ENCODE results near the gene SEC61B.
A peak's percentile ranks its signal among the peaks of the same experiment; 100 is the strongest.
"Not testable (repeated sequence)": the region's sequence is repeated elsewhere in the genome, so short reads cannot be mapped to it uniquely, and the experiment has no call there.

SEC61B gene

GRCh38 chr9:99192786-99193465 lies 29.2 kb upstream of the SEC61B start:
- no peak for DNase-seq

DNA sequence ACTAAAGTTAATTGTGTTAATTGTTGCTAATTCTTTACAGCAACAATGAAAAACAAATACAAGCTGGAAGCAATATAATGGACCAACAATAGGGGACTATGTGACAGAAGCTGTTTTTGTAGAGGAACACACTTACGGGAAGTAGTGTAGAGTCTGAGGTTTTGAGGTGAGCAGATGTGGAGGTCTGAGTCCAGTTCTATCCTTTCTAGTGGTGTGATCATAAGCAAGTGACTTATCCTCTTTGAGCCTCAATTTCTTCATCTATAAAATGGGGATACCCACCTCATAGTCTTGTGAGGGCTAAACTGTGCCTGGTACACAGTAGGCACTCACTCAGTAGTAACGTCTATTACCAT lies 28.6 kb upstream of the SEC61B start:
- DNase-seq, result no peak

DNA sequence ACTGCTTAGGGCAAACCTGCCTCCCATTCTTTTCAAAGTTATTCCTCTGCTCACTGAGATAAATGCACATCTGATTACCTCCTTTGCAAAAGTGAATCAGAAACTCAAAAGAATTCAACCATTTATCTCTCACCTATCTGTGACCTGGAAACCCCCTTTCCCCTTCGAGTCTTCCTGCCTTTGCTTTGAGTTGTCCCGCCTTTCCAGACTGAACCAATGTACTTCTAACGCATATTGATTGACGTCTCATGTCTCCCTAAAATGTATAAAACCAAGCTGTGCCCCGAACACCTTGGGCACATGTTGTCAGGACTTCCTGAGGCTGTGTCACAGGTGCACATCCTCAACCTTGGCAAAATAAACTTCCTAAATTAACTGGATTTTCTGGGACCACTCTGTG lies 25.6 kb upstream of the SEC61B start:
- DNase-seq, result not testable (repeated sequence)

- no peak for DNase-seq
Measured at GRCh38 chr9:99197124-99197630, 24.9 kb upstream of the SEC61B start.

DNA sequence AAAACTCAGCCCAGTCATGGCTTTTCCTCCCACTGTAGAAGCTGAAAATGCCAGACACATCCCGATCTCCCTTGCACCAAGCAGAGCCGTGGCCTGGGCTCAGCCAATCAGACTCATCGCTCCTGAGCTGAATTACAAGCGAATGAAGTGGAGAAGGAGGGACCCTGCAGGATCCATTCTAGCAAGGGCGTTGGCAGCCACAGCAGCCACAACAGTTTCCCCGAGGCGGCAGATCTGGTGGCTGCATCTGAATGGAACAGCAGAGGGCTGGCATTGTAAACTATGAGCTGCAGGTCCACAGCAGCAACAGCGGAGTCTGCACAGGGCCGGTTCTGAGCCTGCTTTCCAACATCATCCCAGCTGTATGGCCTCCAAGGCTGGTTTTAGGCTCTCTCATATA lies 24.1 kb upstream of the SEC61B start:
- DNase-seq, result peak; percentile 11

- DNase-seq, result no peak
Measured at GRCh38 chr9:99199938-99200539, 22.0 kb upstream of the SEC61B start.

DNA sequence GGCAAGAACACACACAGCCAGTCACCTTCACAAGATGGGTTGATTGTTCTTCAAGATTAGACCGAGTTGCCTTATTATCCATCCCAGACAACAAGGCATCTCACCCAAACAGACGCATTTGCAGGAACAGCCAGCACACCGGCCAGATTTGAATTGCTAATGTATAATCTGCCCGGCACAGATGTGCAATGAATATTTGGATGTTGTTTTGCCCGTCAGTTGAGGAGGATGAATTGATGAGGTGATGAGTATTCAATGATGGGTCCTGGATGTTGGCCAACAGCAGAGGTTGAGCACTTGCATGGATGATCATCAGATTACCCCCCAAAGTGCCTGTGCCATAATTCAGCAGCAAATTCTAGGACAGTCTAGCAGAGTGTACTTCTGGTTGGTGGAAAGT lies 20.5 kb upstream of the SEC61B start:
- DNase-seq, result no peak

- DNase-seq, result no peak
Measured at GRCh38 chr9:99210572-99210971, 11.5 kb upstream of the SEC61B start.

- DNase-seq, result no peak
Measured at GRCh38 chr9:99211746-99212145, 10.3 kb upstream of the SEC61B start.

- no peak for DNase-seq
Measured at GRCh38 chr9:99213197-99213596, 8.9 kb upstream of the SEC61B start.

GRCh38 chr9:99216073-99216472 lies 6.0 kb upstream of the SEC61B start:
- no peak for DNase-seq

DNA sequence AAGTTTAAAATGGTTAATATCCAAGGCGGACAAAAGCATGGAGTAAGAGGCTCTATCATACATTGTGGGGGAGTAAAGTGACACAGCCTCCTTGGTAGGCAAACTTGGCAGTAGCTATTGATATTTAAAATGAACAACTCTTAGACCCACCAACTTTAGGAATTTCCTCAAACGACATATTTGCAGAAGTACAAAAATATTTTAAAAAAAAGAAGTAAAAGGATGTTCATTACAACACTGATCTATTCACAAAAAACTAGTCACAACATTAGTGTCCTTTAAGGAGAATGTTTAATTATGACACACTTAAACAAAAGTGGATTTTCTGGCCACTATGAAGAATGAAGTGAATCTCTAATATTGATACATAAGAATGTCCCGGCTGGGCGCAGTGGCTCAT lies 2.1 kb upstream of the SEC61B start:
- DNase-seq, result no peak

- no peak for DNase-seq
Measured at GRCh38 chr9:99221266-99221620, 839 bp upstream of the SEC61B start.

- DNase-seq, result peak; percentile 59
Measured at GRCh38 chr9:99222416-99223270, 561 bp downstream of the SEC61B start.

DNA sequence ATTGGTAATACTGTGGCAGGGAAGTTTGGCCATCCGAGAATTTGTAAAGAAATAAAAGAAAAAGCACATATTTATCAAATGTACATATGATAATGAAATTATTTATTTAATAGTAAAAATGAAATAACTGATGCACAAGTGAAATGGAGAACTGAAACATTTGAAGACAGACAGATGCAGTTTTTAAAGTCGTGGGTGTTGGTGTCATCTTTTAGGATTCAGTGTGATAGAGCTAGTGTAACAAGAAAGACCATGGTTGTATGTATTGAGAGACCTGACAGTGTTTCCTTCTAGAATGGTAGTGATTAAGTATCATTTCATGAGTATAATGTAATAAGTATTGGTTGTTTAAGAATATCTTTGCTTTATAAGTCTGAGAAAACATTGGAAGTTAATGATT lies 2.4 kb downstream of the SEC61B start:
- no peak for DNase-seq

DNA sequence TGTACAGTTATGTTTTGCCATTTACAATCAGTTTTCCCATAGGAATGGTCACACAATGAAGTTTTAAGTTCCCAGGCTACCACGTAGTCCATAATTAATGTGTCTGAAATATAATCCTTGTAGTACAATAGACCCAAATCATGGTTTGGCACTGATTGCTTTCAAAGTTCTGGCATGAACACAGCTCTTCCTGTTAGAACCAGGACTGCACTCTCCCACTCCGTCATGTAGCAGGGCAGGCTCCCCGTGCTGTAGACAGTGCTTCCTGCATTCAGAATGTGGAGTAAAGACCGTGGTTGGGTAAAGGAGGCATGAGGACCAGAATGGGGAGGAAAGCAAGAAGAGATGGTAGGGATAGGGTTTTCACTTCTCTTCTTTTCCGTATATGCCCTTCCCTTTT lies 4.0 kb downstream of the SEC61B start:
- DNase-seq, result no peak

- no peak for DNase-seq
Measured at GRCh38 chr9:99230206-99230605, 8.1 kb downstream of the SEC61B start.

- no peak for DNase-seq
Measured at GRCh38 chr9:99231711-99232110, 9.6 kb downstream of the SEC61B start.

DNA sequence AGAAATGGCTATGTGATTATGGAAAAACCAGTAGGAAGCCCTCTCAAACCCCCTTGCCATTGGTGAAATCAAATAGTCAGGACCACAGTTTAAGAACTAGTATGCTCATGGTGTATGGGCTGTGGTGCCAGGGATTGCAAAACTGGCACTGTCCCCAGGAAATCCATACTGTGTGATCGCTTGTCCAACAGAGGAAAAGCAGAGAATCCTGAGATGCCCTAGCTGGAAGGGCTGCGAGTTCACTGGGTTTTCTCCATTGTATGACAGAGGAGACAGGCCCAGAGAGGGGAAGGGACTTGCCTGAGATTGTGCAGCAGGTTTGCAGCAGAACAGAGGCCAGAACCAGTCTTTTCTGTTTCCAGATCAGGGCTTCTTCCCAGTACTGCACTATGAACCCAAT lies 12.5 kb downstream of the SEC61B start:
- no peak for DNase-seq

GRCh38 chr9:99235069-99235468 lies 13.0 kb downstream of the SEC61B start:
- no peak for DNase-seq

DNA sequence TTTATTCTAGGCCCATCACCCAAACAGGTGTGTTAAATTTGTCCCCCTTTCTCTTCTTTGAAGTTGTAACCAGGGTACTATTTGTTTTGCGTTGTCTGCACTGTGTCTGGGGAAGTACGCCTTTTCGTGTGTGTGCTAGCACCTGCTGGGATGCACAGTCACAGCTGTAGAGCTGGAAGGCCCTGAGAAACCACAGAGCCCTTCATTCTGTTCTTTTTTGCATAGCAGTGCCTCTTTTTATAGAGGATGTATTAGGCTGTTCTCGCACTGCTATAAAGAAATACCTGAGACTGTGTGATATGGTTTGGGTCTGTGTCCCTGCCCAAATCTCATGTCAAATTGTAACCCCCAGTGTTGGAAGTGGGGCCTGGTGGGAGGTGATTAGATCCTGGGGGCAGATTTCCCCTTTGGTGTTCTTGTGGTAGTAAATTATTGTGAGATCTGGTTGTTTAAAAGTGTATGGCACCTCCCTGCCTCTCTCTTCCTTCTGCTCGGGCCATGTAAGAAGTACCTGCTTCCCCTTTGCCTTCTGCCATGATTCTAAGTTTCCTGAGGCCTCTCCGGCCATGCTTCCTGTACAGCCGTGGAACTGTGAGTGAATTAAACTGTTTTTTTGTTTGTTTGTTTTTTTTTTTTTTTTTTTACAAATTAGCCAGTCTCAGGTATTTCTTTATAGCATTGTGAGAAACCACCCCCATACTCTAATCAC lies 14.0 kb downstream of the SEC61B start:
- DNase-seq, result no peak

- DNase-seq, result no peak
Measured at GRCh38 chr9:99237356-99237755, 15.3 kb downstream of the SEC61B start.

DNA sequence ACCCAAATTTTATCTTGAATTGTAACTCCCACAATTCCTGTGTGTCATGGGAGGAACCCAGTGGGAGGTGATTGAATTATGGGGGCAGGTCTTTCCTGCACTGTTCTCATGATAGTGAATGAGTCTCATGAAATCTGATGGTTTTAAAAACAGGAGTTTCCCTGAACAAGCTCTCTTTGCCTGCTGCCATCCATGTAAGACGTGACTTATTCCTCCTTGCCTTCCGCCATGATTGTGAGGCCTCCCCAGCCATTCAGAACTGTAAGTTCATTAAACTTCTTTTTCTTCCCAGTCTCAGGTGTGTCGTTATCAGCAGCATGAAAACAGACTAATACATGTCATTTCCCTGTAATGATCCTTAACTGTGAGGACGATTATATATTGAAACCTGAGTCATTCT lies 15.8 kb downstream of the SEC61B start:
- not testable (repeated sequence) for DNase-seq
